Esophagus squamous epithelium (tissue), 5 donors: ENCODE measurements around the gene SEPHS1. TPM values are rescaled to one million over a fixed set of nuclear protein-coding genes. Genes with fewer than 3 reads are reported as not detected.
"Not testable (repeated sequence)": the region's sequence is repeated elsewhere in the genome, so short reads cannot be mapped to it uniquely, and the experiment has no call there.

Source experiments
- DNase-seq: peaks from one replicate; lab custom pipeline; 2025; lab: John Stamatoyannopoulos, UW
- H3K27ac ChIP-seq, 4 donors: fragments of 200-600 bp; sonication (generic); one replicate each; pipeline ENCODE4 v1.5.1; 2016 to 2019; ENCODE audit warnings: mild to moderate bottlenecking in 1 of 4
- H3K27me3 ChIP-seq, 4 donors: fragments of 200-600 bp; sonication (generic); 1 replicate in 3 of 4; 2 replicates in 1 of 4; pipeline versions ENCODE4 v1.5.1 to v1.6.0; 2017 to 2021; ENCODE audit warnings: antibody characterized with exemption in 1 of 4
- H3K36me3 ChIP-seq, 3 donors: fragments of 200-600 bp; sonication (generic); one replicate each; pipeline ENCODE4 v1.5.1; 2016 to 2019
- H3K4me1 ChIP-seq, 3 donors: fragments of 200-600 bp; sonication (generic); one replicate each; pipeline ENCODE4 v1.5.1; 2017 to 2019
- H3K4me3 ChIP-seq, 4 donors: fragments of 200-600 bp; sonication (generic); 1 replicate in 3 of 4; 2 replicates in 1 of 4; pipeline ENCODE4 v1.5.1; 2016 to 2019; ENCODE audit warnings: mild to moderate bottlenecking in 2 of 4, moderate library complexity in 1 of 4
- H3K9me3 ChIP-seq, 3 donors: fragments of 200-600 bp; sonication (generic); one replicate each; pipeline ENCODE4 v1.5.1; 2016 to 2019
- CTCF ChIP-seq, 6 experiments: fragments of 450-650 bp in 4 of 6; fragments of 200-600 bp in 2 of 6; sonication (generic) in 2 of 6; IDR thresholded peaks; one replicate each; pipeline ENCODE4 v1.5.1; 2016 to 2019; ENCODE audit warnings: antibody characterized with exemption in 6 of 6, mild to moderate bottlenecking in 4 of 6, moderate library complexity in 4 of 6
- POLR2A ChIP-seq, 4 donors: fragments of 450-650 bp; IDR thresholded peaks; one replicate each; pipeline ENCODE4 v1.6.1; 2017; ENCODE audit warnings: antibody characterized with exemption in 4 of 4, mild to moderate bottlenecking in 4 of 4, moderate library complexity in 3 of 4
- WGBS, 2 donors: methylation state at CpG; one replicate each; pipeline ENCODE4 v1.1.5; 2018; 5-methylcytosine and 5-hydroxymethylcytosine counted together
- intact Hi-C: fragments of 100-400 bp; cut with DNase I; formaldehyde crosslinking; loops from one replicate; pipeline ENCODE4 v1.15.0; 2022
- total RNA-seq, 4 donors: library from RNA; depleted of rRNA; stranded (reverse); fragments of >200 nt; gene quantifications; one replicate each; pipeline ENCODE4 v1.1.0, GENCODE V29; 2016
- donor health status: DM: yes; HTN: yes; CAD: no.

Gene SEPHS1
- total RNA-seq, 4 donors from 2014 or later, result 14.5 to 30.9 (median 26.2) TPM

GRCh38 chr10:13294784-13295183, 53.3 kb downstream of the SEPHS1 start:
- no peak overlapping the region for H3K27ac ChIP-seq
- intact Hi-C loops, result no loop called here
- no peaks in the 10 kb centered on the region for H3K27me3 ChIP-seq
- peaks cover 0 to 42% (median 0%) of the 10 kb centered on the region in 3 donors for H3K36me3 ChIP-seq
- no peaks in the 10 kb centered on the region for H3K9me3 ChIP-seq
- no peak for TF ChIP-seq CTCF (IDR thresholded peaks at IDR 0.05)
- no peak for TF ChIP-seq POLR2A (IDR thresholded peaks at IDR 0.05)
- H3K4me1 ChIP-seq, result peaks cover 0 to 19% (median 0%) of the 10 kb centered on the region in 3 donors
- 87 to 88% methylated on average over 2 of the region's 2 CpGs for WGBS, 2 donors
- DNase-seq, result no peak
- no peak overlapping the region for H3K4me3 ChIP-seq

GRCh38 chr10:13291821-13292773, 56.0 kb downstream of the SEPHS1 start:
- intact Hi-C loops, result no loop called here
- H3K4me1 ChIP-seq, result no peaks in the 10 kb centered on the region
- no peak overlapping the region for H3K27ac ChIP-seq
- no peak for TF ChIP-seq CTCF (IDR thresholded peaks at IDR 0.05)
- TF ChIP-seq POLR2A (IDR thresholded peaks at IDR 0.05), result no peak
- 95 to 96% methylated on average over 19 of the region's 19 CpGs for WGBS, 2 donors
- no peaks in the 10 kb centered on the region for H3K27me3 ChIP-seq
- H3K4me3 ChIP-seq, result no peak overlapping the region
- DNase-seq, result no peak
- peaks cover 0 to 55% (median 0%) of the 10 kb centered on the region in 3 donors for H3K36me3 ChIP-seq
- no peaks in the 10 kb centered on the region for H3K9me3 ChIP-seq

- Histone ChIP-seq H3K36me3 (peaks cover 0 to 58% (median 0%) of the 10 kb centered on the region in 3 donors), H3K9me3 (no peaks in the 10 kb centered on the region), H3K4me1 (no peaks in the 10 kb centered on the region), H3K27me3 (no peaks in the 10 kb centered on the region), H3K4me3 (no peak overlapping the region), H3K27ac (no peak overlapping the region)
- intact Hi-C loops, result no loop called here
- no peak for DNase-seq
- 81 to 87% methylated on average over 4 of the region's 4 CpGs for WGBS, 2 donors
- TF ChIP-seq CTCF (IDR thresholded peaks at IDR 0.05) (no peak), POLR2A (IDR thresholded peaks at IDR 0.05) (no peak)
These were observed 57.0 kb downstream of the SEPHS1 start for GRCh38 chr10:13291061-13291460.

GRCh38 chr10:13284050-13284449, 64.0 kb downstream of the SEPHS1 start:
- Histone ChIP-seq H3K27me3 (no peaks in the 10 kb centered on the region), H3K27ac (no peak overlapping the region), H3K36me3 (peaks cover 0 to 48% (median 8%) of the 10 kb centered on the region in 3 donors), H3K9me3 (no peaks in the 10 kb centered on the region), H3K4me3 (no peak overlapping the region), H3K4me1 (no peaks in the 10 kb centered on the region)
- DNase-seq, result no peak
- 71 to 90% methylated on average over 4 of the region's 4 CpGs for WGBS, 2 donors
- intact Hi-C loops, result no loop called here
- TF ChIP-seq POLR2A (IDR thresholded peaks at IDR 0.05) (no peak), CTCF (IDR thresholded peaks at IDR 0.05) (no peak)

GRCh38 chr10:13282348-13282747, 65.7 kb downstream of the SEPHS1 start:
- H3K4me3 ChIP-seq, H3K9me3 ChIP-seq, H3K27me3 ChIP-seq, intact Hi-C loops, H3K4me1 ChIP-seq, DNase-seq, H3K27ac ChIP-seq: not testable (repeated sequence)
- peaks cover 0 to 41% (median 8%) of the 10 kb centered on the region in 3 donors for H3K36me3 ChIP-seq
- WGBS, 2 donors, result 84 to 90% methylated on average over 6 of the region's 6 CpGs
